ENCODE measurements around the gene GMIP. TPM values are rescaled to one million over a fixed set of nuclear protein-coding genes. Genes with fewer than 3 reads are reported as not detected.
A peak's percentile ranks its signal among the peaks of the same experiment; 100 is the strongest.

The GMIP gene
- total RNA-seq, 2 experiments from 2014 or later: 89.6 to 97.0 TPM

DNA sequence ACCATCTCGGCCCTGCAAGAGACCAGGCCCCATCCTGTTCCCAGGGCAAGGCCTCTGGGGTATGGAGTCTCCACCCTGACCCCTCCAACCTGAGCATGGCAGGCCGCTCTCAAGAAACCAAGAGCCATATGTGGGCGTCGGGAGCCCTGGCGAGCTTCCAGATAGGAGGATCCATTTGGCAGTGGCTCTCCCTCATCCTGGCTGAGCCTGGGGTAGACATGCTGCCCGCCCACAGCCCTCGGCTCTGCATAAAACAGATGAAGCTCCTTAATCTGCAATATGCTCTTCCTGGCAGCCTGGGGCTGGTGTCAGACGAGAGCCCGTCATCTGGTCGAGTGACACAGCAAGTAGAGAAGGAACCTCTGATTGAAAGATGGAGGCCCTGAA, 13.9 kb upstream of the GMIP start:
- H3K9me3 Mint-ChIP-seq: no peaks in the 10 kb centered on the region
- peaks cover 74% of the 10 kb centered on the region for H3K36me3 ChIP-seq (ENCODE audit: insufficient read depth, low read length)
- no peaks in the 10 kb centered on the region for H3K9me3 ChIP-seq (ENCODE audit: control insufficient read depth in 1 of 2, insufficient read depth in 1 of 2, low read length in 2 of 2)
- no peak overlapping the region for H3K4me3 Mint-ChIP-seq
- no peak for DNase-seq
- no peak overlapping the region for H3K27ac Mint-ChIP-seq
- peaks cover 80% of the 10 kb centered on the region for H3K36me3 Mint-ChIP-seq (ENCODE audit: low read depth)
- ChIA-PET POLR2A (interaction anchor here (2.4 kb wide), 1 partner anchor 11 kb away, joined by 8 read pairs; the partner anchor contains the start of gene ZNF101), CTCF (interaction anchor here (0.7 kb wide), 1 partner anchor 106 kb away, joined by 4 read pairs; no protein-coding TSS in a partner anchor)
- H3K4me3 ChIP-seq (ENCODE audit: low read length): no peak overlapping the region
- TF ChIP-seq, protein P1, sequence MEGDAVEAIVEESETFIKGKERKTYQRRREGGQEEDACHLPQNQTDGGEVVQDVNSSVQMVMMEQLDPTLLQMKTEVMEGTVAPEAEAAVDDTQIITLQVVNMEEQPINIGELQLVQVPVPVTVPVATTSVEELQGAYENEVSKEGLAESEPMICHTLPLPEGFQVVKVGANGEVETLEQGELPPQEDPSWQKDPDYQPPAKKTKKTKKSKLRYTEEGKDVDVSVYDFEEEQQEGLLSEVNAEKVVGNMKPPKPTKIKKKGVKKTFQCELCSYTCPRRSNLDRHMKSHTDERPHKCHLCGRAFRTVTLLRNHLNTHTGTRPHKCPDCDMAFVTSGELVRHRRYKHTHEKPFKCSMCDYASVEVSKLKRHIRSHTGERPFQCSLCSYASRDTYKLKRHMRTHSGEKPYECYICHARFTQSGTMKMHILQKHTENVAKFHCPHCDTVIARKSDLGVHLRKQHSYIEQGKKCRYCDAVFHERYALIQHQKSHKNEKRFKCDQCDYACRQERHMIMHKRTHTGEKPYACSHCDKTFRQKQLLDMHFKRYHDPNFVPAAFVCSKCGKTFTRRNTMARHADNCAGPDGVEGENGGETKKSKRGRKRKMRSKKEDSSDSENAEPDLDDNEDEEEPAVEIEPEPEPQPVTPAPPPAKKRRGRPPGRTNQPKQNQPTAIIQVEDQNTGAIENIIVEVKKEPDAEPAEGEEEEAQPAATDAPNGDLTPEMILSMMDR (IDR thresholded peaks at IDR 0.05): no peak
- intact Hi-C loops (cut with DNase I, micrococcal nuclease): no loop called here
- H3K27me3 Mint-ChIP-seq: no peaks in the 10 kb centered on the region
- ATAC-seq (ENCODE audit: poor library complexity): no peak
- H3K27ac ChIP-seq (ENCODE audit: low read depth in 1 of 2, low read length in 2 of 2): no peak overlapping the region
- H3K4me1 Mint-ChIP-seq (ENCODE audit: low read depth): peaks cover 19% of the 10 kb centered on the region
- H3K4me1 ChIP-seq (ENCODE audit: insufficient read depth, low read length): peaks cover 22% of the 10 kb centered on the region
- no peaks in the 10 kb centered on the region for H3K27me3 ChIP-seq (ENCODE audit: control insufficient read depth in 1 of 2, insufficient read depth in 2 of 2, low read length in 2 of 2)

DNA sequence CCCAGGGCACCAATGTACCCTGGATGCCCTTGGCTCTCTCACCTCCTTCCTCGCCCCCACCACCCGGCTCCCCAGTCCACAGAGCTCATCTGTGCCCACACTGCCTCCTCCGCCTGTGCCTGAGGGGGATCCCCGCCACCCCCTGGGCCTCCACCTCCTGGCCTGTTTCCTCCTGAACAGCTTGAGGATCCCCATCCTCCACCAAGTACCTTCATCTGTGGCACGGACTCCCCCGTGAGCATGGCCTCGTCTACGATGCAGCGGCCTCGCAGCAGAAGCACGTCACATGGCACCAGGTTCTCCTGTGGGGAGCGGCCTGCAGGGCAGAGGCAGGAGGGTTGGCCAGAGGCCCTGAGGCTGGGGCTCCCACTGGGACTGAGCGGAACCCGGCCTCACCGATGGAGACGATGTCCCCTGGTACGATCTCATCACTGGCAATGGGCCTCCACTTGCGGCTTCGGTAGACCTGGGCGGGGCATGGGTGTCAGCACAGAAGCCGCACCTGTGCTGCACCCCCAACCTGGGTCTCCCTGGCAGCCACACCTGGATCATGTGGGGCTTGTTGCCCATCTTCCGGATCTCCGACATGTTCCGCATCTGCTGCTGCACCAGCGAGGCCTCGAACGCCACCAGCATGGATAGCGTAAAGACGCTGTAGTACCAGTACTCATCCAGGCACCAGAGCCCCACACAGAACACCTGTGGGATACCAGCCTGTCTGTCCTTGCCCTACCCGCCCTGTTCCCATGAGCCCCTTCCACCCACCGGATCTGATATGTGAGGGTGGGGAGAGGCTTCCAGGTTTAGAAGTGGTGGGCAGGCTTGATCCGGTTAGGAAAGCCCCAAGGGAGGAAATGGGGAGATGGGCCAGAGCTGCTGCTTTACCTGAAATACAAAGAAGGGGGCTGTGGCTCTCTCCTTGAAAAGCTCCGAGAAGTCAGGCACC, 13.3 kb upstream of the GMIP start:
- peak in 1 of 14 experiments; percentile 21 for DNase-seq
- Histone ChIP-seq H3K27ac (ENCODE audit: low read depth in 1 of 2, low read length in 2 of 2) (no peak overlapping the region), H3K27me3 (ENCODE audit: control insufficient read depth in 1 of 2, insufficient read depth in 2 of 2, low read length in 2 of 2) (no peaks in the 10 kb centered on the region), H3K36me3 (ENCODE audit: insufficient read depth, low read length) (peaks cover 80% of the 10 kb centered on the region), H3K9me3 (ENCODE audit: control insufficient read depth in 1 of 2, insufficient read depth in 1 of 2, low read length in 2 of 2) (no peaks in the 10 kb centered on the region), H3K4me1 (ENCODE audit: insufficient read depth, low read length) (peaks cover 16% of the 10 kb centered on the region), H3K4me3 (ENCODE audit: low read length) (no peak overlapping the region)
- TF ChIP-seq, protein P1 (IDR thresholded peaks at IDR 0.05): no peak
- CTCF ChIA-PET: no interaction called here
- H3K4me3 Mint-ChIP-seq: no peak overlapping the region
- H3K27me3 Mint-ChIP-seq: no peaks in the 10 kb centered on the region
- peaks cover 80% of the 10 kb centered on the region for H3K36me3 Mint-ChIP-seq (ENCODE audit: low read depth)
- no peak overlapping the region for H3K27ac Mint-ChIP-seq
- POLR2A ChIA-PET: interaction anchor here (2.4 kb wide), 1 partner anchor 11 kb away, joined by 8 read pairs; the partner anchor contains the start of gene ZNF101
- peaks cover 13% of the 10 kb centered on the region for H3K4me1 Mint-ChIP-seq (ENCODE audit: low read depth)
- intact Hi-C loops (cut with DNase I, micrococcal nuclease): no loop called here
- ATAC-seq (ENCODE audit: poor library complexity): no peak
- H3K9me3 Mint-ChIP-seq: no peaks in the 10 kb centered on the region

DNA sequence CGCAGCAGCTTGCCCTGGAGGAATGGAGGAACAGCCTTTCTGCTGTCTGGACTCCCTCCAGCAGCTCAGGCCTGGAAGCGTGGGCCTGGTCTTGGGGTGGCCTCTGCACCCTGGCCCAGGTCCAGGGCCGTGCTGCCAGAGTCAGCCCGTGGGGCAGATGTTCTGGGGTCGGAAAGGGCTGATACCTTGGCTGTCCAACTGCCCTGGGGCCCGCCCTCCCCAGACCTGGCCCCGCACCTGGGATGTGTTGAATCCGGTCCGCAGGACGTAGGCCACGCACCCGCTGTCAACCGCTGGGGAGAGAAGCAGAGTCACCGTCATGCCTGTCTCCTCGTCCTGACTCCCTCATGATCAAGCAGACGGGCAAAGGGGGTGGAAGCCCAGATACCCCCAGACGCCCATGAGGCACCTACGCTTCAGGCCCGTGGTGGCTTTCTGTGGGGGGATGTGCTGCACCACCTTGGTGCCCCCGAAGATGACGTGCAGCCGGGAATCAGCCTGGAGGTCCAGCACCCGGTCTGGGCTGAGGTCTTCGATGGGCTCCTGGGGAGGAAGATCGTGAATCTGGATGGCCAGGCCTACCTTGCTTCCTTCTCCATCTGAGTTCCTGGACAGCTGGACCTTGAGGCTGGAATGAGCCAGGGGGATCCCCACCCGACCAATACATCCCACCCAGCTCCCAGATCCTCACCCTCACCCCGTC, 12.3 kb upstream of the GMIP start:
- Mint-ChIP-seq H3K4me3 (no peak overlapping the region), H3K27ac (no peak overlapping the region), H3K27me3 (no peaks in the 10 kb centered on the region), H3K9me3 (no peaks in the 10 kb centered on the region), H3K36me3 (ENCODE audit: low read depth) (peaks cover 81% of the 10 kb centered on the region), H3K4me1 (ENCODE audit: low read depth) (peaks cover 5% of the 10 kb centered on the region)
- ATAC-seq (ENCODE audit: poor library complexity): no peak
- TF ChIP-seq, protein P1 (IDR thresholded peaks at IDR 0.05): no peak
- H3K27ac ChIP-seq (ENCODE audit: low read depth in 1 of 2, low read length in 2 of 2): no peak overlapping the region
- intact Hi-C loops (cut with DNase I, micrococcal nuclease): no loop called here
- ChIA-PET POLR2A (no interaction called here), CTCF (no interaction called here)
- DNase-seq: peak in 1 of 14 experiments; percentile 20
- H3K27me3 ChIP-seq (ENCODE audit: control insufficient read depth in 1 of 2, insufficient read depth in 2 of 2, low read length in 2 of 2): no peaks in the 10 kb centered on the region
- no peaks in the 10 kb centered on the region for H3K9me3 ChIP-seq (ENCODE audit: control insufficient read depth in 1 of 2, insufficient read depth in 1 of 2, low read length in 2 of 2)
- H3K4me1 ChIP-seq (ENCODE audit: insufficient read depth, low read length): peaks cover 6% of the 10 kb centered on the region
- H3K4me3 ChIP-seq (ENCODE audit: low read length): no peak overlapping the region
- H3K36me3 ChIP-seq (ENCODE audit: insufficient read depth, low read length): peaks cover 90% of the 10 kb centered on the region
